OCI-LY7 (cell line): ENCODE data around the gene FOXN3.

Source experiments
- CTCF ChIP-seq: fragments of 200-600 bp; sonication (generic); conservative IDR thresholded peaks from 2 replicates; pipeline ENCODE4 v1.5.1; 2014; ENCODE audit warnings: mild to moderate bottlenecking, antibody characterized with exemption, low read length, moderate library complexity, mixed read lengths
- EZH2phosphoT487 ChIP-seq: fragments of 200-600 bp; sonication (generic); IDR thresholded peaks from 2 replicates; pipeline ENCODE4 v1.6.1; 2018; ENCODE audit warnings: low read depth, borderline replicate concordance, mild to moderate bottlenecking, mixed run types, antibody characterized with exemption, low read length, moderate library complexity, mixed read lengths

- no peak for TF ChIP-seq CTCF
- no peak for TF ChIP-seq EZH2phosphoT487
Observed at GRCh38 chr14:89249065-89249695, 167.9 kb downstream of the FOXN3 start.
